ENCODE data around the gene PMM1. TPM values are rescaled to one million over a fixed set of nuclear protein-coding genes. Genes with fewer than 3 reads are reported as not detected.

PMM1 gene
- total and polyA plus RNA-seq, 2 of the 13 experiments (the other 11 are each of a cell fraction or from before 2014, with no cell fraction given): 17.8 to 95.6 TPM

DNA sequence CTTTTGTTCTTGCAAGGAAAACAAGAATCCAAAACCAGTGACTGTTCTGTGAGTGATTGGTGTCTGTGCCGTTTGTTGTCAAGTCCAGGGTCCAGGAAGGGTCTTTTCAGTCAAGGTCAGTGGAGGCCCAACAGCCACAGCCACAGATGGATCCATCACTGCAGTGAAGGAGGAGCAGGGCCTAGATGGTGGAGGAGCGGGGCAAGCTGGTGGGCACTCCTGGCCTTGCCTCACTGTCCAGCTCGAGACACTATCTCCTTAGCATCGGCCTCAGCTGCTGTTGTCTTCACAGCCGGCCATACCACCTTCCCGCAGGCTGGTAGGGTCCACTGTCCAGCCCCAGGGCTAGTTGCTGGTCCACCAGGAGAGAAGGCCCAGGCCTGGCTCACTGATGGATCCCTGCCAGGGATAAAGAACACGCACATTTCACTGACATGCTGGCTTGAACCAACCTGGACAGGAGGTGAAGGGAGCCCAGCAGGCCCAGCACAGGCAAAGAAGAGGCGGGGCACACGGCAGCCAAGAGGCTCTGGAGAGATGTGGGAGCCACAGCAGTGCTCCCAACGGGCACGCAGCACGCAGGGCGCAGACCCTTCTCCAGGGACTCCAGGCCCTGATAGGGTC lies 60.6 kb downstream of the PMM1 start (continued):
- TF ChIP-seq, protein P1, sequence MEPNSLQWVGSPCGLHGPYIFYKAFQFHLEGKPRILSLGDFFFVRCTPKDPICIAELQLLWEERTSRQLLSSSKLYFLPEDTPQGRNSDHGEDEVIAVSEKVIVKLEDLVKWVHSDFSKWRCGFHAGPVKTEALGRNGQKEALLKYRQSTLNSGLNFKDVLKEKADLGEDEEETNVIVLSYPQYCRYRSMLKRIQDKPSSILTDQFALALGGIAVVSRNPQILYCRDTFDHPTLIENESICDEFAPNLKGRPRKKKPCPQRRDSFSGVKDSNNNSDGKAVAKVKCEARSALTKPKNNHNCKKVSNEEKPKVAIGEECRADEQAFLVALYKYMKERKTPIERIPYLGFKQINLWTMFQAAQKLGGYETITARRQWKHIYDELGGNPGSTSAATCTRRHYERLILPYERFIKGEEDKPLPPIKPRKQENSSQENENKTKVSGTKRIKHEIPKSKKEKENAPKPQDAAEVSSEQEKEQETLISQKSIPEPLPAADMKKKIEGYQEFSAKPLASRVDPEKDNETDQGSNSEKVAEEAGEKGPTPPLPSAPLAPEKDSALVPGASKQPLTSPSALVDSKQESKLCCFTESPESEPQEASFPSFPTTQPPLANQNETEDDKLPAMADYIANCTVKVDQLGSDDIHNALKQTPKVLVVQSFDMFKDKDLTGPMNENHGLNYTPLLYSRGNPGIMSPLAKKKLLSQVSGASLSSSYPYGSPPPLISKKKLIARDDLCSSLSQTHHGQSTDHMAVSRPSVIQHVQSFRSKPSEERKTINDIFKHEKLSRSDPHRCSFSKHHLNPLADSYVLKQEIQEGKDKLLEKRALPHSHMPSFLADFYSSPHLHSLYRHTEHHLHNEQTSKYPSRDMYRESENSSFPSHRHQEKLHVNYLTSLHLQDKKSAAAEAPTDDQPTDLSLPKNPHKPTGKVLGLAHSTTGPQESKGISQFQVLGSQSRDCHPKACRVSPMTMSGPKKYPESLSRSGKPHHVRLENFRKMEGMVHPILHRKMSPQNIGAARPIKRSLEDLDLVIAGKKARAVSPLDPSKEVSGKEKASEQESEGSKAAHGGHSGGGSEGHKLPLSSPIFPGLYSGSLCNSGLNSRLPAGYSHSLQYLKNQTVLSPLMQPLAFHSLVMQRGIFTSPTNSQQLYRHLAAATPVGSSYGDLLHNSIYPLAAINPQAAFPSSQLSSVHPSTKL (CRISPR knock-in tag; IDR thresholded peaks at IDR 0.05): peak; percentile 52; the same call in 1 of the 2 replicates
- TF ChIP-seq ZFX (CRISPR knock-in tag; IDR thresholded peaks at IDR 0.05; ENCODE audit: low read depth) (peak; percentile 85), ZBTB38 (CRISPR knock-in tag; IDR thresholded peaks at IDR 0.05) (peak; percentile 30; the same call in 1 of the 2 replicates), NR2C2 (CRISPR knock-in tag; IDR thresholded peaks at IDR 0.05; ENCODE audit: borderline replicate concordance) (no peak), ATF1 (CRISPR knock-in tag; IDR thresholded peaks at IDR 0.05) (no peak), MZF1 (CRISPR knock-in tag; IDR thresholded peaks at IDR 0.05; ENCODE audit: borderline replicate concordance) (no peak), SAP130 (CRISPR knock-in tag; IDR thresholded peaks at IDR 0.05; ENCODE audit: low read depth) (0 out of 2 replicates have a peak, but pooled peaks have one; percentile 38), ZNF441 (CRISPR knock-in tag; IDR thresholded peaks at IDR 0.05; ENCODE audit: borderline replicate concordance) (peak; percentile 95), ZFAT (CRISPR knock-in tag; conservative IDR thresholded peaks at IDR 0.05) (no peak), ZNF34 (CRISPR knock-in tag; IDR thresholded peaks at IDR 0.05; ENCODE audit: borderline replicate concordance) (no peak), RARA (CRISPR knock-in tag; IDR thresholded peaks at IDR 0.05) (peak; percentile 59), CBX5 (CRISPR knock-in tag; IDR thresholded peaks at IDR 0.05; ENCODE audit: borderline replicate concordance) (no peak), LCORL (IDR thresholded peaks at IDR 0.05) (no peak), LCORL (CRISPR knock-in tag; IDR thresholded peaks at IDR 0.05) (peak; percentile 46; the same call in 1 of the 2 replicates)
- TF ChIP-seq, protein P2, sequence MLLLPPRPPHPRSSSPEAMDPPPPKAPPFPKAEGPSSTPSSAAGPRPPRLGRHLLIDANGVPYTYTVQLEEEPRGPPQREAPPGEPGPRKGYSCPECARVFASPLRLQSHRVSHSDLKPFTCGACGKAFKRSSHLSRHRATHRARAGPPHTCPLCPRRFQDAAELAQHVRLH (CRISPR knock-in tag; IDR thresholded peaks at IDR 0.05; ENCODE audit: borderline replicate concordance, low read depth): 0 out of 2 replicates have a peak, but pooled peaks have one; percentile 25
- TF ChIP-seq, protein P3, sequence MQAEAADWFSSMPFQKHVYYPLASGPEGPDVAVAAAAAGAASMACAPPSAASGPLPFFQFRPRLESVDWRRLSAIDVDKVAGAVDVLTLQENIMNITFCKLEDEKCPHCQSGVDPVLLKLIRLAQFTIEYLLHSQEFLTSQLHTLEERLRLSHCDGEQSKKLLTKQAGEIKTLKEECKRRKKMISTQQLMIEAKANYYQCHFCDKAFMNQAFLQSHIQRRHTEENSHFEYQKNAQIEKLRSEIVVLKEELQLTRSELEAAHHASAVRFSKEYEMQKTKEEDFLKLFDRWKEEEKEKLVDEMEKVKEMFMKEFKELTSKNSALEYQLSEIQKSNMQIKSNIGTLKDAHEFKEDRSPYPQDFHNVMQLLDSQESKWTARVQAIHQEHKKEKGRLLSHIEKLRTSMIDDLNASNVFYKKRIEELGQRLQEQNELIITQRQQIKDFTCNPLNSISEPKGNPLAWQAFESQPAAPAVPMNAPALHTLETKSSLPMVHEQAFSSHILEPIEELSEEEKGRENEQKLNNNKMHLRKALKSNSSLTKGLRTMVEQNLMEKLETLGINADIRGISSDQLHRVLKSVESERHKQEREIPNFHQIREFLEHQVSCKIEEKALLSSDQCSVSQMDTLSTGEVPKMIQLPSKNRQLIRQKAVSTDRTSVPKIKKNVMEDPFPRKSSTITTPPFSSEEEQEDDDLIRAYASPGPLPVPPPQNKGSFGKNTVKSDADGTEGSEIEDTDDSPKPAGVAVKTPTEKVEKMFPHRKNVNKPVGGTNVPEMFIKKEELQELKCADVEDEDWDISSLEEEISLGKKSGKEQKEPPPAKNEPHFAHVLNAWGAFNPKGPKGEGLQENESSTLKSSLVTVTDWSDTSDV (CRISPR knock-in tag; IDR thresholded peaks at IDR 0.05): no peak
- TF ChIP-seq, protein P4, sequence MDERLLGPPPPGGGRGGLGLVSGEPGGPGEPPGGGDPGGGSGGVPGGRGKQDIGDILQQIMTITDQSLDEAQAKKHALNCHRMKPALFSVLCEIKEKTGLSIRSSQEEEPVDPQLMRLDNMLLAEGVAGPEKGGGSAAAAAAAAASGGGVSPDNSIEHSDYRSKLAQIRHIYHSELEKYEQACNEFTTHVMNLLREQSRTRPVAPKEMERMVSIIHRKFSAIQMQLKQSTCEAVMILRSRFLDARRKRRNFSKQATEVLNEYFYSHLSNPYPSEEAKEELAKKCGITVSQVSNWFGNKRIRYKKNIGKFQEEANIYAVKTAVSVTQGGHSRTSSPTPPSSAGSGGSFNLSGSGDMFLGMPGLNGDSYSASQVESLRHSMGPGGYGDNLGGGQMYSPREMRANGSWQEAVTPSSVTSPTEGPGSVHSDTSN (CRISPR knock-in tag; IDR thresholded peaks at IDR 0.05): peak; percentile 26; the same call in 1 of the 2 replicates
- TF ChIP-seq, protein P5, sequence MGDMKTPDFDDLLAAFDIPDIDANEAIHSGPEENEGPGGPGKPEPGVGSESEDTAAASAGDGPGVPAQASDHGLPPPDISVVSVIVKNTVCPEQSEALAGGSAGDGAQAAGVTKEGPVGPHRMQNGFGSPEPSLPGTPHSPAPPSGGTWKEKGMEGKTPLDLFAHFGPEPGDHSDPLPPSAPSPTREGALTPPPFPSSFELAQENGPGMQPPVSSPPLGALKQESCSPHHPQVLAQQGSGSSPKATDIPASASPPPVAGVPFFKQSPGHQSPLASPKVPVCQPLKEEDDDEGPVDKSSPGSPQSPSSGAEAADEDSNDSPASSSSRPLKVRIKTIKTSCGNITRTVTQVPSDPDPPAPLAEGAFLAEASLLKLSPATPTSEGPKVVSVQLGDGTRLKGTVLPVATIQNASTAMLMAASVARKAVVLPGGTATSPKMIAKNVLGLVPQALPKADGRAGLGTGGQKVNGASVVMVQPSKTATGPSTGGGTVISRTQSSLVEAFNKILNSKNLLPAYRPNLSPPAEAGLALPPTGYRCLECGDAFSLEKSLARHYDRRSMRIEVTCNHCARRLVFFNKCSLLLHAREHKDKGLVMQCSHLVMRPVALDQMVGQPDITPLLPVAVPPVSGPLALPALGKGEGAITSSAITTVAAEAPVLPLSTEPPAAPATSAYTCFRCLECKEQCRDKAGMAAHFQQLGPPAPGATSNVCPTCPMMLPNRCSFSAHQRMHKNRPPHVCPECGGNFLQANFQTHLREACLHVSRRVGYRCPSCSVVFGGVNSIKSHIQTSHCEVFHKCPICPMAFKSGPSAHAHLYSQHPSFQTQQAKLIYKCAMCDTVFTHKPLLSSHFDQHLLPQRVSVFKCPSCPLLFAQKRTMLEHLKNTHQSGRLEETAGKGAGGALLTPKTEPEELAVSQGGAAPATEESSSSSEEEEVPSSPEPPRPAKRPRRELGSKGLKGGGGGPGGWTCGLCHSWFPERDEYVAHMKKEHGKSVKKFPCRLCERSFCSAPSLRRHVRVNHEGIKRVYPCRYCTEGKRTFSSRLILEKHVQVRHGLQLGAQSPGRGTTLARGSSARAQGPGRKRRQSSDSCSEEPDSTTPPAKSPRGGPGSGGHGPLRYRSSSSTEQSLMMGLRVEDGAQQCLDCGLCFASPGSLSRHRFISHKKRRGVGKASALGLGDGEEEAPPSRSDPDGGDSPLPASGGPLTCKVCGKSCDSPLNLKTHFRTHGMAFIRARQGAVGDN (CRISPR knock-in tag; IDR thresholded peaks at IDR 0.05): peak; percentile 85

Measured in HepG2 (cell line).